Measurements from ENCODE around the gene DGKE. TPM values are rescaled to one million over a fixed set of nuclear protein-coding genes. Genes with fewer than 3 reads are reported as not detected.

DGKE gene
- total and polyA plus RNA-seq, 2 of the 13 experiments (the other 11 are each of a cell fraction or from before 2014, with no cell fraction given): 3.2 to 5.3 TPM

GRCh38 chr17:56833809-56834379, at the start of gene DGKE, which contains the start of gene C17orf67 (continued):
- TF ChIP-seq ISL2 (CRISPR knock-in tag; IDR thresholded peaks at IDR 0.05) (no peak), ZNF841 (CRISPR knock-in tag; IDR thresholded peaks at IDR 0.05; ENCODE audit: borderline replicate concordance) (0 out of 2 replicates have a peak, but pooled peaks have one; percentile 46), ZNF329 (CRISPR knock-in tag; IDR thresholded peaks at IDR 0.05; ENCODE audit: low read depth) (peak; percentile 56; the same call in 1 of the 2 replicates), TRIM22 (IDR thresholded peaks at IDR 0.05) (no peak), ZNF367 (CRISPR knock-in tag; IDR thresholded peaks at IDR 0.05; ENCODE audit: borderline replicate concordance) (no peak), SMAD9 (CRISPR knock-in tag; IDR thresholded peaks at IDR 0.05) (no peak), ZC3H13 (CRISPR knock-in tag; IDR thresholded peaks at IDR 0.05) (peak; percentile 76), PAWR (CRISPR knock-in tag; IDR thresholded peaks at IDR 0.05; ENCODE audit: borderline replicate concordance) (no peak), ZFP1 (CRISPR knock-in tag; IDR thresholded peaks at IDR 0.05) (no peak; the same call in 1 of the 2 replicates), SMARCC2 (IDR thresholded peaks at IDR 0.05) (no peak), ZNF720 (CRISPR knock-in tag; IDR thresholded peaks at IDR 0.05) (no peak), HMGA1 (CRISPR knock-in tag; conservative IDR thresholded peaks at IDR 0.05) (no peak), CHD2 (IDR thresholded peaks at IDR 0.05; ENCODE audit: low read depth, low read length) (no peak), ZBTB14 (CRISPR knock-in tag; IDR thresholded peaks at IDR 0.05) (peak; percentile 72), REL (CRISPR knock-in tag; conservative IDR thresholded peaks at IDR 0.05) (0 out of 2 replicates have a peak, but pooled peaks have one; percentile 21), SRSF9 (IDR thresholded peaks at IDR 0.05; ENCODE audit: borderline replicate concordance, insufficient read depth, low read depth, low read length, poor library complexity, severe bottlenecking) (no peak), IKZF5 (CRISPR knock-in tag; IDR thresholded peaks at IDR 0.05) (peak; percentile 57; the same call in 1 of the 2 replicates)
- TF ChIP-seq, protein P1, sequence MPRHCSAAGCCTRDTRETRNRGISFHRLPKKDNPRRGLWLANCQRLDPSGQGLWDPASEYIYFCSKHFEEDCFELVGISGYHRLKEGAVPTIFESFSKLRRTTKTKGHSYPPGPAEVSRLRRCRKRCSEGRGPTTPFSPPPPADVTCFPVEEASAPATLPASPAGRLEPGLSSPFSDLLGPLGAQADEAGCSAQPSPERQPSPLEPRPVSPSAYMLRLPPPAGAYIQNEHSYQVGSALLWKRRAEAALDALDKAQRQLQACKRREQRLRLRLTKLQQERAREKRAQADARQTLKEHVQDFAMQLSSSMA (CRISPR knock-in tag; IDR thresholded peaks at IDR 0.05): no peak
- TF ChIP-seq, protein P2, sequence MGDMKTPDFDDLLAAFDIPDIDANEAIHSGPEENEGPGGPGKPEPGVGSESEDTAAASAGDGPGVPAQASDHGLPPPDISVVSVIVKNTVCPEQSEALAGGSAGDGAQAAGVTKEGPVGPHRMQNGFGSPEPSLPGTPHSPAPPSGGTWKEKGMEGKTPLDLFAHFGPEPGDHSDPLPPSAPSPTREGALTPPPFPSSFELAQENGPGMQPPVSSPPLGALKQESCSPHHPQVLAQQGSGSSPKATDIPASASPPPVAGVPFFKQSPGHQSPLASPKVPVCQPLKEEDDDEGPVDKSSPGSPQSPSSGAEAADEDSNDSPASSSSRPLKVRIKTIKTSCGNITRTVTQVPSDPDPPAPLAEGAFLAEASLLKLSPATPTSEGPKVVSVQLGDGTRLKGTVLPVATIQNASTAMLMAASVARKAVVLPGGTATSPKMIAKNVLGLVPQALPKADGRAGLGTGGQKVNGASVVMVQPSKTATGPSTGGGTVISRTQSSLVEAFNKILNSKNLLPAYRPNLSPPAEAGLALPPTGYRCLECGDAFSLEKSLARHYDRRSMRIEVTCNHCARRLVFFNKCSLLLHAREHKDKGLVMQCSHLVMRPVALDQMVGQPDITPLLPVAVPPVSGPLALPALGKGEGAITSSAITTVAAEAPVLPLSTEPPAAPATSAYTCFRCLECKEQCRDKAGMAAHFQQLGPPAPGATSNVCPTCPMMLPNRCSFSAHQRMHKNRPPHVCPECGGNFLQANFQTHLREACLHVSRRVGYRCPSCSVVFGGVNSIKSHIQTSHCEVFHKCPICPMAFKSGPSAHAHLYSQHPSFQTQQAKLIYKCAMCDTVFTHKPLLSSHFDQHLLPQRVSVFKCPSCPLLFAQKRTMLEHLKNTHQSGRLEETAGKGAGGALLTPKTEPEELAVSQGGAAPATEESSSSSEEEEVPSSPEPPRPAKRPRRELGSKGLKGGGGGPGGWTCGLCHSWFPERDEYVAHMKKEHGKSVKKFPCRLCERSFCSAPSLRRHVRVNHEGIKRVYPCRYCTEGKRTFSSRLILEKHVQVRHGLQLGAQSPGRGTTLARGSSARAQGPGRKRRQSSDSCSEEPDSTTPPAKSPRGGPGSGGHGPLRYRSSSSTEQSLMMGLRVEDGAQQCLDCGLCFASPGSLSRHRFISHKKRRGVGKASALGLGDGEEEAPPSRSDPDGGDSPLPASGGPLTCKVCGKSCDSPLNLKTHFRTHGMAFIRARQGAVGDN (CRISPR knock-in tag; IDR thresholded peaks at IDR 0.05): peak; percentile 89
- TF ChIP-seq, protein P3, sequence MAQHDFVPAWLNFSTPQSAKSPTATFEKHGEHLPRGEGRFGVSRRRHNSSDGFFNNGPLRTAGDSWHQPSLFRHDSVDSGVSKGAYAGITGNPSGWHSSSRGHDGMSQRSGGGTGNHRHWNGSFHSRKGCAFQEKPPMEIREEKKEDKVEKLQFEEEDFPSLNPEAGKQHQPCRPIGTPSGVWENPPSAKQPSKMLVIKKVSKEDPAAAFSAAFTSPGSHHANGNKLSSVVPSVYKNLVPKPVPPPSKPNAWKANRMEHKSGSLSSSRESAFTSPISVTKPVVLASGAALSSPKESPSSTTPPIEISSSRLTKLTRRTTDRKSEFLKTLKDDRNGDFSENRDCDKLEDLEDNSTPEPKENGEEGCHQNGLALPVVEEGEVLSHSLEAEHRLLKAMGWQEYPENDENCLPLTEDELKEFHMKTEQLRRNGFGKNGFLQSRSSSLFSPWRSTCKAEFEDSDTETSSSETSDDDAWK (CRISPR knock-in tag; IDR thresholded peaks at IDR 0.05): no peak

All from HepG2 (cell line).